Common myeloid progenitor, CD34-positive (primary cell): ENCODE data around the gene TBC1D9.

Source experiments
- CTCF ChIA-PET: fragments of 350-600 bp; sonication (Branson Sonifier 250); formaldehyde crosslinking; loops from one replicate; lab custom pipeline; 2021; ENCODE audit warnings: antibody characterized with exemption; lab: Charles Lee
- POLR2A ChIA-PET: fragments of 350-600 bp; sonication (Branson Sonifier 250); formaldehyde crosslinking; loops from one replicate; lab custom pipeline; 2021; ENCODE audit warnings: antibody characterized with exemption; lab: Charles Lee
- DNase-seq, 3 donors: peaks; one replicate each; pipeline versions ENCODE4 v3.0.0 to v3.0.0-alpha.2; 2013
- H3K27ac ChIP-seq, 2 experiments: 1 replicate in 1 of 2; 2 replicates in 1 of 2; pipeline ENCODE4 v1.7.0; 2013; ENCODE audit warnings: inconsistent platforms in 2 of 2, low read length in 2 of 2, mild to moderate bottlenecking in 2 of 2, low read depth in 1 of 2, moderate library complexity in 1 of 2; ENCODE audit not compliant: severe bottlenecking in 2 of 2, insufficient read depth in 1 of 2, poor library complexity in 1 of 2
- H3K27me3 ChIP-seq, 5 experiments: replicated peaks in 2 of 5; 1 replicate in 3 of 5; 2 replicates in 2 of 5; pipeline versions ENCODE4 v1.6.1 to v1.7.0; 2013; ENCODE audit warnings: low read length in 4 of 5, mild to moderate bottlenecking in 2 of 5, moderate library complexity in 2 of 5, inconsistent platforms in 1 of 5; ENCODE audit not compliant: insufficient read depth in 5 of 5, control insufficient read depth in 4 of 5
- H3K36me3 ChIP-seq, 4 experiments: 1 replicate in 2 of 4; 2 replicates in 2 of 4; pipeline versions ENCODE4 v1.6.1 to v1.7.0; 2013; ENCODE audit warnings: low read length in 3 of 4, control low read depth in 1 of 4, mild to moderate bottlenecking in 1 of 4; ENCODE audit not compliant: control insufficient read depth in 4 of 4, insufficient read depth in 4 of 4
- H3K4me1 ChIP-seq, 4 experiments: 1 replicate in 3 of 4; 2 replicates in 1 of 4; pipeline versions ENCODE4 v1.6.1 to v1.7.1; 2013; ENCODE audit warnings: low read length in 3 of 4, mild to moderate bottlenecking in 3 of 4, control low read depth in 1 of 4, inconsistent platforms in 1 of 4, moderate library complexity in 1 of 4; ENCODE audit not compliant: control insufficient read depth in 4 of 4, insufficient read depth in 4 of 4; ENCODE audit errors: control extremely low read depth in 1 of 4
- H3K4me3 ChIP-seq, 7 experiments: 1 replicate in 4 of 7; 2 replicates in 3 of 7; pipeline versions ENCODE4 v1.5.1 to v1.7.0; 2013; ENCODE audit warnings: mild to moderate bottlenecking in 7 of 7, low read length in 6 of 7, moderate library complexity in 6 of 7, inconsistent platforms in 2 of 7, low read depth in 2 of 7, control low read depth in 1 of 7; ENCODE audit not compliant: insufficient read depth in 4 of 7, control insufficient read depth in 1 of 7; ENCODE audit errors: extremely low read depth in 1 of 7
- H3K9me3 ChIP-seq, 5 experiments: 1 replicate in 4 of 5; 2 replicates in 1 of 5; pipeline versions ENCODE4 v1.6.1 to v1.7.1; 2013; ENCODE audit warnings: low read length in 4 of 5, mild to moderate bottlenecking in 2 of 5, inconsistent platforms in 1 of 5, low read depth in 1 of 5, moderate library complexity in 1 of 5; ENCODE audit not compliant: control insufficient read depth in 4 of 5, insufficient read depth in 2 of 5; ENCODE audit errors: control extremely low read depth in 1 of 5
- WGBS: methylation state at CpG from one replicate; pipeline ENCODE4 v1.1.5; 2013; ENCODE audit not compliant: insufficient coverage; 5-methylcytosine and 5-hydroxymethylcytosine counted together

TBC1D9 gene

GRCh38 chr4:140701071-140701470, 55.1 kb downstream of the TBC1D9 start:
- Histone ChIP-seq H3K27me3 (no peaks in the 10 kb centered on the region), H3K27ac (no peak overlapping the region), H3K4me1 (no peaks in the 10 kb centered on the region), H3K36me3 (no peaks in the 10 kb centered on the region), H3K9me3 (no peaks in the 10 kb centered on the region), H3K4me3 (no peak overlapping the region)
- DNase-seq, result no peak
- 100% methylated on average over 4 of the region's 6 CpGs for WGBS
- ChIA-PET POLR2A (no interaction called here), CTCF (no interaction called here)

DNA sequence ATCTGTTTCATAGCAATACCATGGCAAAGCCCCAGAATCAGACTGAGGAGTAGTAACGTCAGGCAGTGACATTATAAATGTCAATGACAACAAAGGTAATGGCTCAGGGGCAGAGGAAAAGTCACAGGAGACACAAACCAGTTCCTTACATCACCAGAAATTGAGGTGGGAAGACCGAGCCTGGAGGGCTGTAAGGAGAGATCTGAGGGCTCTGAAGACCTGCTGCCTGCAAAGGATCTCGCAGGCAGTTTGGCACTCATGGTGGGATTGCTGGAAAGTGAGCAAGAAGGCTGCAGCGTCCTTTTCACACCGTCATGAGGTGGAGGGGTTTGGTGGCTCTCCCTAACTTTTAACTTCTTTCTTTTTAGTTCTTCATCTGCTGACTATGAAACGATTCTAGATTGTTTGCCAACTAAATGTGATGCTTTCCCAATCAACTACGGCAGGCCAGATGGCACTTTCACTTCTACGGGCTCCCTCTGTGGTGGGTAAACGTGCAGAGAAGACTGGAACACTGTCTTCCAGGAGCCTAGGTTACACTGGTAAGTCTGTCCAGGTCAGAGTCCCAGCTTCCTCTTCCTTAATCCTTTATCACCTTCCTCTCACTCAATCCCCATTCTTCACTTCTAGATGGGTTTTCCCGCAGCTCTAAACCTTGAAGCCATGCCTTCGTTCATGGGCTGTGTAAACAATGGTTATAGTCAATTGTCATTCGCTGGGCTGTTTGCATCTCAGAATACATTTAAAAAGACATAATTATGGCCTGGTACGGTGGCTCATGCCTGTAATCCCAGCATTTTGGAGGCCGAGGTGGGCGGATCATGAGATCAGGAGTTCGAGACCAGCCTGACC, 58.2 kb downstream of the TBC1D9 start:
- no peaks in the 10 kb centered on the region for H3K9me3 ChIP-seq
- DNase-seq, result no peak
- H3K36me3 ChIP-seq, result no peaks in the 10 kb centered on the region
- ChIA-PET CTCF (no interaction called here), POLR2A (no interaction called here)
- 88% methylated on average over 14 of the region's 16 CpGs for WGBS
- H3K4me1 ChIP-seq, result no peaks in the 10 kb centered on the region
- no peak overlapping the region for H3K27ac ChIP-seq
- H3K4me3 ChIP-seq, result no peak overlapping the region
- no peaks in the 10 kb centered on the region for H3K27me3 ChIP-seq

DNA sequence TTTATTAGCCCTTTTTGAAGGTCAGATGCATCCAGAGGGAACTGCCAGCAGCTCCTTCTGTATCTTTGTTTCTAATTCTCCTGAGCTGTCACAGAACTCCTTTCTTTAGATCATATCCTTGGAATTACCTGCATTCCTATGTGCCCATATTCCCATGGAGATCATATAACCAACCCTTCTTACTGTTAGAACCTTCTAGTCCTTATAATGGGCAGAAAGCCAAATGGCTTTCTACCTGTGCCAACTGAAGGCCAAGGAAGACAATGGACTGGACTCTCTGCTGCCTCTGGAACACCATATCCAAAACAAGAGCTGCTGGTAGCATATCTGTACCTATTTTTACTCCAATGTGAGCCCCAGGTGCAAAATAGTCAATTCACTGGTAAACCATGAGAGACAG, 60.7 kb downstream of the TBC1D9 start:
- no peak overlapping the region for H3K27ac ChIP-seq
- H3K36me3 ChIP-seq, result no peaks in the 10 kb centered on the region
- no peaks in the 10 kb centered on the region for H3K4me1 ChIP-seq
- H3K9me3 ChIP-seq, result no peaks in the 10 kb centered on the region
- H3K4me3 ChIP-seq, result no peak overlapping the region
- DNase-seq, result no peak
- ChIA-PET POLR2A (no interaction called here), CTCF (interaction anchor here (1.3 kb wide), 1 partner anchor 24 kb away, joined by 5 read pairs; no protein-coding TSS in a partner anchor)
- no peaks in the 10 kb centered on the region for H3K27me3 ChIP-seq

- DNase-seq, result no peak
- Histone ChIP-seq H3K4me3 (no peak overlapping the region), H3K9me3 (no peaks in the 10 kb centered on the region), H3K4me1 (no peaks in the 10 kb centered on the region), H3K27ac (no peak overlapping the region), H3K36me3 (no peaks in the 10 kb centered on the region), H3K27me3 (peaks cover 0 to 2% (median 0%) of the 10 kb centered on the region in 5 experiments)
- POLR2A ChIA-PET, result no interaction called here
- CTCF ChIA-PET, result interaction anchor here (0.7 kb wide), 1 partner anchor 11 kb away, joined by 3 read pairs; no protein-coding TSS in a partner anchor
- WGBS, result 100% methylated on average over 1 of the region's 1 CpG
Observed at GRCh38 chr4:140693562-140693961, 62.6 kb downstream of the TBC1D9 start.

DNA sequence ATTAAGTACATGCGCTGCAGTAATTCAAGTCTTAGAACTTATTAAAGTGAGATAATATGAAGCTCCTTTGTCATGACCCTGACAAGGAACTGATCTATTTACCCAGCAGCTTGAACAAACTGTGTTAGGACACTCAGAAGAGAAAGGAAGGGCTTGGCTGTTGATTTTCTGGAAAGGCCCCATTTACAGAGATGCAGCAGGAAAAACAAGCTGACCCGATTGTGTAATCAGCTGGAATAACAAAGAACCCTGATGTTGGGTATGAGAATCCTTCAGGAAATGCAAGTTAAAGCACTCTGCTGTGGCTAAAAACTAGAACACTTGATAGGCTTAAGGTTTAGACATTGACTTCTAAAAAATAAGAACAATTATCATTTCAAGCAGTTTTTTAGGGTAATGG, 64.8 kb downstream of the TBC1D9 start:
- H3K27me3 ChIP-seq, result peaks cover 0 to 2% (median 0%) of the 10 kb centered on the region in 5 experiments
- H3K4me3 ChIP-seq, result no peak overlapping the region
- no peaks in the 10 kb centered on the region for H3K9me3 ChIP-seq
- no peaks in the 10 kb centered on the region for H3K36me3 ChIP-seq
- no peak overlapping the region for H3K27ac ChIP-seq
- ChIA-PET CTCF (no interaction called here), POLR2A (no interaction called here)
- no peaks in the 10 kb centered on the region for H3K4me1 ChIP-seq
- DNase-seq, result no peak
- 94% methylated on average over 2 of the region's 2 CpGs for WGBS

GRCh38 chr4:140690093-140690492, 66.1 kb downstream of the TBC1D9 start:
- WGBS, result 100% methylated on average over 1 of the region's 1 CpG
- H3K4me3 ChIP-seq, result no peak overlapping the region
- ChIA-PET CTCF (no interaction called here), POLR2A (no interaction called here)
- H3K27me3 ChIP-seq, result peaks cover 0 to 2% (median 0%) of the 10 kb centered on the region in 5 experiments
- DNase-seq, result no peak
- no peaks in the 10 kb centered on the region for H3K9me3 ChIP-seq
- no peaks in the 10 kb centered on the region for H3K36me3 ChIP-seq
- H3K27ac ChIP-seq, result no peak overlapping the region
- H3K4me1 ChIP-seq, result no peaks in the 10 kb centered on the region

GRCh38 chr4:140689623-140690022, 66.6 kb downstream of the TBC1D9 start:
- no CpG with 5 or more reads among the region's 3 CpGs for WGBS
- CTCF ChIA-PET, result no interaction called here
- Histone ChIP-seq H3K27ac (no peak overlapping the region), H3K4me3 (no peak overlapping the region), H3K9me3 (no peaks in the 10 kb centered on the region), H3K27me3 (peaks cover 0 to 2% (median 0%) of the 10 kb centered on the region in 5 experiments), H3K4me1 (no peaks in the 10 kb centered on the region), H3K36me3 (no peaks in the 10 kb centered on the region)
- DNase-seq, result no peak
- POLR2A ChIA-PET, result no interaction called here
